GM20431 (cell line): ENCODE data around the gene IFITM5.
"Not testable (repeated sequence)": the region's sequence is repeated elsewhere in the genome, so short reads cannot be mapped to it uniquely, and the experiment has no call there.

Experiments used
- in situ Hi-C: fragments of 300-500 bp; cut with MseI, MboI; formaldehyde crosslinking; loops from one replicate; pipeline ENCODE4 v1.15.0; 2020; ENCODE audit warnings: low sequenced_read_pairs; ENCODE audit not compliant: unreplicated experiment

The IFITM5 gene

DNA sequence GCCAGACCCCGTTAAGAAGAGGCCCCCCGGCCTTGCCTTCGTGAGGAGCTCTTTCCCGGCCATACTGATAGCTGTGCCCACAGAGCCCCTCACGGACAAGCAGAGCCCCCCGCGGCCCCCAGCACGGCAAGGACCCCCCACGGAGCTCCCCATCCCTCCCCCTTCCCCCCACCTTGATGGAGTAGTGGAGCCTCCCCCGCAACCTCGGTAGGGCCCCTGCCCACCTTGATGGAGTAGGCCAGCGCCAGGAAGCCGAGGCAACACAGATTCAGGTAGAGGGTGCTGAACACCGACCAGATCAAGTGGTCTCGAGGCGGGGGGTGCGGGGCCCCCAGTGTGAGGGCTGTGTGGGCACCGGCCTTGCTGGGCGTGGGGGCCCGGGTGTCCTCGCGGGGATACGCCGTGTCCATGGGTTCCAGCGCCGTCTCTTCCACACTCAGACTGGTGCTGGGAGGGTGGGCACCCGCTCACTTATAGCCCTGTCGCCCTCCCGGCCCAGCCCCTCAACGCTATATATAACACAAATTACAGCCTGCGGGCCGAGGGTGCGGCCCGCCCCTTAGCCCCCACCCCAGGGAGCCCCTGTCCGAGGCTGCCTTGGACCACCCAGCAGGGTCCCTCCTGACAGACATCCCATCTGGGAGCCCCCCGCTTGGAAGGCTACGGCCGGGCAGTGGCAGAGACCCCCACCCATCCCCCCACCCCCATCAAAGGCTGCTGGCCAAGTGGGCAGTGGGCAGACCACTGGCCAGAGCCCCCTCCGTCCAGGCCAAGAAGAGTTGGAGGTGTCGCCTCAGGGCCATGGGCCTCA, at the start of gene IFITM5:
Gene IFITM5 (minus strand): TSS at position 446 of the 811 bp plus-strand sequence. CDS start 36 bp downstream, at position 410.
- in situ Hi-C loops = no loop called here

DNA sequence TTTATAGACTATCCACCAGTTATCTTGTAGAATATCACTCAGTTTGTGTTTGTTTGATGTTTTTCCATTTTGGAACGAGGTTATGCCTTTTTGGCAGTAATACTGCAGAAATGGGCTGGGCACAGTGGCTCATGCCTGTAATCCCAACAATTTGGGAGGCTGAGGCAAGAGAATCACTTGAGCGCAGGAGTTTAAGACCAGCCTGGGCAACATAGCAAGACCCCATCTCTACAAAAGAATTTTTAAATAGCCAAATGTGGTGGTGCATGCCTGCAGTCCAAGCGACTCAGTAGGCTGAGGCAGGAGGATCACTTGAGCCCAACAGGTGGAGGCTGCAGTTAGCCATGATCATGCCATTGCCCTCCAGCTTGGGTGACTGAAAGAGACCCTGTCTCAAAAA, 47.2 kb upstream of the IFITM5 start:
- in situ Hi-C loops = no loop called here

DNA sequence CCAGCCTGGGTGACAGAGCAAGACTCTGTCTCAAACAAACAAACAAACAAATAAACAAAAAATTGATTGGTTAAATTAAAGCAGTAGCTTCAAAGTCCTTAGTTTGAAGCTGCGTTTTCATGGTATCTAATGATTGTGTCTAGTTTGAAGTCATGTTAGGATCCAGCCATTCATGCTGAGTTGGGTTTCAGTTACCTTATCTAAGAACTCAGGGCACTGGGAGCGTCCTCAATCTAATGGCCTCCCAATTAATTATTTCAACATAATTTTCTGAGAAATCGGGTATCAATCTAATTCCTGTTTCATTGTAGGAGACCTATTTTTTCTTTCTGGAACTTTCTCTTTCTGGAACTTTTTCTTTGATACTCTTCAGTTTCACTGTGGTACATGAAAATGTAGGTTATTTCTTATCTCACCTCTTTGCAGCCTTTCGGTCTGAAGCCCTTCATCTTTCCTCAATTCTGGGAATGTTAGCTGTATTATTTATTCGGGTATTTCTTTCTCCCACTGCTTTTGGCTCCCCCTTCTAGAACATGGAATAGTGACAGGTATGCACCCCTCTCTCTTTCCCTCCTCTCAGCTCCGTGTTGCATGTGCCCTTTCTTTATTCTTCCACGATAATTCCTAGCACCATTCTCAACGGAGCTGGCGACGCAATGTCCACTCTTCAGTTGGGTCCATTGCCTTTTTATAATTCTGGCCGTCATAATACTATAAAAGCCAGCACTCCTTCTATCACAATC, 45.7 kb upstream of the IFITM5 start:
- in situ Hi-C loops = no loop called here

DNA sequence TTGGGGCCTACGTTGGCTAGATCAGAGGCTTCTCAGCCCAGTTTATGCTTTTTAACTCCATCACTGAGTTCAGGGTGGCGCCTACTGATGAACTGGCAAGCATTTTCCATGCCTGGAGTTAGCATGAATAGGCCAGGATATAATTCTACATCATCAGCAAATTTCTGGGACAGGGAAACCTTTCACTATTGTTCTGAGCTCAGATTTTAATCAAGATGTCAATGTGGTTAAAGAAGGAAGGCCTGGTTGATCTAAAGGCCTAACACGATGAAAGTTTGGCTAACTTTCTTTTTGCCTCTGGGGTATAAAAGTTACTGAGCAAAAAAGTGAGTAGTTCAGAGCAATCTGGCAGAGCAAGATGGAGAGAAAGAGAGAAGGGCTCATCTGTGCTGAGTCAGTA, 43.0 kb upstream of the IFITM5 start:
- in situ Hi-C loops = no loop called here

DNA sequence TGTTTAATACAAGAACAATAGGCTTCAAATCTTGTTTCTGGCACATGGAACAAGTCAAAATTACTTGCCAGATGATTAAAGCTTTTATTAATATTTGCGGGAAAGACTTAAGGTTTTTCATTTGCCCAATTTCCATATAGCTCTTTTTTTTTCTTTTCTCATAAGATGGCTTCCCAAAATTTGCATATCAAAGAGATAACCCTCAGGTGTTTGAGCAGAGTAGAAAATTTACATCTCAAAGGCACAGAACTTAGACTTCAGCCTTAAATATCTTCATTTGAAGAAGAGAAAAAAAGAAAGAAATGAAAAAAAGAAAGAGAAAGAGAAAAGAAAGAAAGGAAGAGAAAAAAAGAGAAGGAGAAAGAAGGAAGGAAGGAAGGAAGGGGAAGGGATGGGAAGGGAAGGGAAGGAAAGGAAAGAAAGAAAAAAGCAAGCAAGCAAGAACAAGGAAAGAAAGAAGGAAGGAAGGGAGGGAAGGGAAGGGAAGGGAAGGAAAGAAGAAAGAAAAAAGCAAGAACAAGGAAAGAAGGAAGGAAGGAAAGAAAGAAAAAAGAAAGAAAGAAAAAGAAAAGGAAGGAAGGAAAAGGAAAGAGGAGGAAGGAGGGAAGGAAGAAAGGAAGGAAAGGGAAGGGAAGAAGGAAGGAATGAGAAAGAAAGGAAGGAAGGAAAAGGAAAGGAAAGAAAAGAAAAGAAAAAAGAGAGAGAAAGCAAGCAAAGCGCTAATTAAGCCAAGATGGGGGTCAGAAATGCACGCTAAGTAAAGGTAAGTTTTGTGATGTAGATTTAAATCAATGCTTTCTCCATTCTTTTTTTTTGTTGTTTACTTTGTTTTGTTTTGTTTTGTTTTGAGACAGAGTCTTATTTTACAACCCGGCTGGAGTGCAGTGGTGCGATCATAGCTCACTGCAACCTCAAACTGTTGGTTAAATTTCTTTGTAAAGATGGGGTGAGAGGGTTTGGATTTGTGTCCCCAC, 41.5 kb upstream of the IFITM5 start:
- in situ Hi-C loops = no loop called here

DNA sequence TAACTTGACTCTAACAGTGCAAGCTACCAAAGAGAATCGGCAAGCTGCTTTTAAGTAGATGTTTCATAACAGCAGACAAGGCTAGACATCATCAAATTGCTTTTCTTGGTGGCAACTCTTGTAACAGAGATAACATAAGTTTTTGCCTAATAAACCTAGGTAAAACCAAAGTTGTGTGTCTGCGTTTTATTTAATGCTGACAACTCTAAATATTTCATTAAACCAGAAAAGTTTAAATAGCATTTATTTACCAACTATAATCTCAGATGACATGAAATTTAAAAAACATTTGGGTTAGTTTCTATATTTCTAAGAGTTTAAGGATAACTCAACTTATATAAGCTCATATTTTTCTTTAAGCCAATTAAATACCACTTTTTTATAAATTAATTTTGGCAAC, 40.6 kb upstream of the IFITM5 start:
- in situ Hi-C loops = no loop called here

DNA sequence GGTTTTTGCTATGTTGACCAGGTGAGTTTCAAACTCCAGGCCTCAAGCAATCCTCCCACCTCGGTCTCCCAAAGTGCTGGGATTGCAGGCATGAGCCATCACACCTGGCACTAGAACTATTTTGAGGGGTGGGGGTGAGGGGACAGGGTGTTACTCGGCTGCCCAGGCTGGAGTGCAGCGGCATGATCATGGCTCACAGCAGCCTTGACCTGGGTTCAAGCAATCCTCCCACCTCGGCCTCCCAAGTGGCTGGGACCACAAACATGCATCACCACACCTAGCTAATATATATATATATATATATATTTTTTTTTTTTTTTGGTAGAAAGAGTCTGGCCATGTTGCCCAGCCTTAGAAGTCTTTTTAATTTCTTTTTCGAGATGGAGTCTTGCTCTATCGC, 38.4 kb upstream of the IFITM5 start:
- in situ Hi-C loops = no loop called here

DNA sequence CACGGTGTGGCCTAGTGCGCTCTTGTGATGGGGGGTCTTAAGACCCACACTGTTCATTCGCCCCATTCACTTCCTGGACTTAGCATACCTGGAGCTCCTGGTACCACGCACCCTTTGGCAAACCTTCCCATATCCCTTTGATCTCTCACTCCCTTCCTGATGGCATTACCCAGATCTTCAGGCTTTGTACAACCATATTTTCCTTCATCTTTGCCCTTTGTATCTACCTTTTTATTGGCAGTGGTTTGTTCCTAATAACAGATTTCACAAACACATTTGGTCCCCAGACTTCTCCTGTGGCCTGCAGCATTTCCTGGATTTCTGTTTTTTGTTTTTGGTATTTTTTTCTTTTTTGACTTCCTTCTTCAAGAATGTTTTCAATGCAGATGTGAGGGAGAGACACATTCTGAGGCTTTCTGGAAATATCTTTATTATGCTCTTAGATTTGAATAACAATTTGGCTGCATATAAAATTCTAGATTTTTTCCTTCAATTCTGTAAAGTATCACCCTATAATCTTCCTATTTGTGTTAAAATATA, 37.4 kb upstream of the IFITM5 start:
- in situ Hi-C loops = no loop called here

DNA sequence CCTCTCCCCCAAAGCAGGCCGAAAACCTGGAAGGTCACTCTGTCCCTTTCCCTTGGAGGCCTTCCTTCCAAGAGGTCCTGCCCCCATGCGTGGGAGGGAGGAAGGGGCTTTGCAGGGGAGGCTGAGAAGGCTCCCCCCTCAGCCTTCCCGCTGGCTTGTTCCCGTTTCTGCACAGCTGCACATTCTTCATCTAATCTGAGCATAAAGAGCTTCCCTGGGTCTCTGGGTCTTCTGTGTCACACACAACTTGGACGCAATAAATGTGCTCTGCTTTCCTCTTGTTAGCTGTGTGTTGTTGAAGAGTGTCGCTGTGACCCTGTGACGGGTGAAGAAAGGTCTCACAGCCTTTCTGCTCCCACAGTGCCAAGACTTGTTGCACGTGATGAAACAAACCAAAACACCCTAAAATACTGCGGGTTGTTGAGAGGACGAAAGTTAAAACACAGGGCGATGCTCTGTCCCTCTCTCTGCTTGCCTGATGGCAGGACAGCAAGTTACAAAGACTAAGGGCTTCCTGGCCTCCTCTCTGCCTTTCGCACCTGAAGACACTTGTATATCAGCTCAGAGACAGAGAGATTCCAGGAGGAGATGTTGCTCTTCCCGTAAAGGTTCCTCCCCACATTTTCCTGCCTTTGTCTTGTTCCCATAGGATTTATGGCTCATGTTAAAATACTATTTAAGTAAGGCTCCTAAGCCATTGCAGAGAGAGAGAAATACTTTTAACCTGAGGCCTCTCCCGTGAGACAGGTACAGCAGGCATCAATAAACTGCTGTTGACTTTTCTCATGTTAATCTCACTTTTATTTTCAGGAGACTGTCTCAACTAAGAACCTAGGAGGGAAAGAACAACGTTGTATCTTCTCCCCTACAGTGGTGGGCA, 36.7 kb upstream of the IFITM5 start:
- in situ Hi-C loops = no loop called here

DNA sequence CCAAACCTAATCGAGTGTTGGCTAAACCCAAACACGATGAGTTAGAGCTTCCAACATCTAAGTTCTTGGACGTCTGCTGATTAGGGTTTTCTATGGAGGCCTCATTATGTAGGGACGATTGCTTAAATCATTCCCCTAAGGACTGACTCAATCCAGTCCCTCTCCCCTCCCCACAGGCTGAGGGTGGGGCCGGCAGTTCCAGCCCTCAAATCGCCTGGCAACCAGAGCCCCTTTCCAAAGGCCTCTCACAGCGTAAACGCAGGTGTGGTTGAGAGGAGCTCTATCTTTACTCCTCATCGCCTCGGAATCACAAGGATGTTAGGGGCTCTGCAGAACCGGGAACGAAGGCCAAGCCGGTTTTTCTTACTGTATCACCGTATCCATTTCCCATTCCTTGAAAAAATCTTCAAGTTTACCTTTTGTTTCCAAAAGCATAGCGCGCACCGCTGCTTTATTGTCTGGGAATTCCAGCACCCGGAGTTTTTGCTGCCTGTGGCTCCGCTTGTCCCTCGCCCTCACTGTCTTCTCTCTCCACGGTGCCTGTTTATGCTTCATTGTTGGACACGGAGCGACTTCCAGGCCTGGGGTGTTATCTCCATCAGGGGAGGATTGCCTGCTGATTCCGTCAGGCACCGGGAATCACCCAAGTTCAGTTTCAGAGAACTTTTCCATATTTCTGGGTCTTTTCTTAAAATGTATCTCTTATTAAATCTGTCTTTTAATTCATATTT, 35.1 kb upstream of the IFITM5 start:
- in situ Hi-C loops = no loop called here

DNA sequence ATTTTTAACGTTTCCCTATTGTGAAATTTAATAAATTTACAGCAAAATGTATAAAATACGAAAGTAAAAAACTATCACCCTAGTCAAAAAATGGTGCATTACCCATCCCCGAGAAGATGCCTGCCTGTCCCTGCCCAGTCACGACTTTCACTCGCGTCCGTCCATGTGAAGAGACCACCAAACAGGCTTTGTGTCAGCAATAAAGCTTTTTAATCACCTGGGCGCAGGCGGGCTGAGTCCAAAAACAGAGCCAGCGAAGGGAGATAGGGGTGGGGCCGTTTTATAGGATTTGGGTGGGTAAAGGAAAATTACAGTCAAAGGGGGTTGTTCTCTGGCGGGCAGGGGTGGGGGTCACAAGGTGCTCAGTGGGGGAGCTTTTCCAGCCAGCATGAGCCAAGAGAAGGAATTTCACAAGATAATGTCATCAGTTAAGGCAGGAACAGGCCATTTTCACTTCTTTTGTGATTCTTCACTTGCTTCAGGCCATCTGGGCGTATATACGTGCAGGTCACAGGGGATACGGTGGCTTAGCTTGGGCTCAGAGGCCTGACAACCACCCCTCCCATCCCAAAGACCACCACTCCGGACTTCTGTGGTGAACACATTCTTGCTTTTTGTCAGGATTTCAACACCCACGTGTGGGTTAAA, 34.4 kb upstream of the IFITM5 start:
- in situ Hi-C loops = not testable (repeated sequence)

DNA sequence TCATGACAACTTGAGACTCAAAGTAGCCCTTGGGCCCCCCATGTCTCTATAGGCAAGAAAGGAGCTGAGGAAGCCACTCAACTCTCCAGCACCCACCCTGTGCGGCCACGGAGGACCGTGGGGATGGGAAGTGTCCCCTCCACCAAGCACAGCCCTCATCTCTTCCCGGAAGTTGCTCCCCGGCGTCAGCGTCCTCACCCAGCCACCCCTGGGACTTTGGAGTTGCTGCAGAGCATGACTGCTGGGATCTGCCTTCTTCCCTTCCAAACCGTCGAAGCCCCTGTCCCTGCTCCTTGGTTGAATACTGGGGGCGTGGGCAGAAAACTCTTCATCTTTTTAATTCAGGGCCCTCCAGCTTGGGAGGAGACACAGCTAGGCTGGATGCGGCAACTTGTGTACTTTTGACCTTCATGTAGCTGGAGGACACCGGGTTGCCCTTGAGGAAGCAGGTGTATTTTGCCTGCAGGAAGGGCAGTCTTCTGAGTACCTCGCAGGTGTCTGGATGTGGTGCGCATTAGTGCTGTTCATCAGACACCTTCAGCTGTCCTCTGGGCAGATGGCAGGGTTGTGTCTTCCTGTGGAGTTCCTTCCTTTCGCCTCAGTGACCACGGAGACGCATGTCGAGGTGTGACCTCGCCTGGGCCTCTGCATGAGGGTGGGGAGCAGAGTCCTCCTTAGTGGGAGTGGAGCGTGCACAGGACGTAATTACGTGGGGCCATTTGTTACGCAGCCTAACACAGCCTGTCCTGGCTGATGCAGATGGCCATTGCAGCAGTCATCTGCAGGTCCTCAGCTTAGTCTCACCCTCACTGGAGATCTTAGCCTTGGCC, 33.5 kb upstream of the IFITM5 start:
- in situ Hi-C loops = no loop called here

DNA sequence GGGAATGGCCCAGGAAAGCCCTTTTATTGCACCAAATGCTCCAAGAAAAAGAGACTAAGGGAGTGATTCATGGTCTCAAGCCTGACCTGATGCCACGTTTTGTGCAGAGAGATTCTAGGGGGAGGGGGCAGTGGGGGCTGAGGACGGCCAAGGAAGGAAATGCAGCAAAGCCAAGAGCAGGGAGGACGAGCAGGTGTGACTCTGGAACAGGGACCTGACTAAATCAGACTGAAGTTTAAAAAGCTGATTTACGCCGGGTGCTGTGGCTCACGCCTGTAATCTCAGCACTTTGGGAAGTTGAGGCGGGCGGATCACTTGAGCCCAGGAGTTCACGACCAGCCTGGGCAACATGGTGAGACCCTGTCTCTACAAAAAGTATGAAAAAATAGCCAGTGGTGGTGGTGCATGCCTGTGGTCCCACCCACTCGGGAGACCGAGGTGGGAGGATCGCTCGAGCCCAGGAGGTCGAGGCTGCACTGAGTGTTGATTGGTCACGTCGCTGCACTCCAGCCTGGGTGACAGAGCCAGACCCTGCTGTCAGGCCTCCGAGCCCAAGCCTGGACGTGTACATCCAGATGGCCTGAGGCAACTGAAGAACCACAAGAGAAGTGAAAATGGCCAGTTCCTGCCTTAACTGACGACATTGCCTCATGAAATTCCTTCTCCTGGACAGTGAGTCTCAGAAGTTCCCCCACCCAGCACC, 32.2 kb upstream of the IFITM5 start:
- in situ Hi-C loops = no loop called here

DNA sequence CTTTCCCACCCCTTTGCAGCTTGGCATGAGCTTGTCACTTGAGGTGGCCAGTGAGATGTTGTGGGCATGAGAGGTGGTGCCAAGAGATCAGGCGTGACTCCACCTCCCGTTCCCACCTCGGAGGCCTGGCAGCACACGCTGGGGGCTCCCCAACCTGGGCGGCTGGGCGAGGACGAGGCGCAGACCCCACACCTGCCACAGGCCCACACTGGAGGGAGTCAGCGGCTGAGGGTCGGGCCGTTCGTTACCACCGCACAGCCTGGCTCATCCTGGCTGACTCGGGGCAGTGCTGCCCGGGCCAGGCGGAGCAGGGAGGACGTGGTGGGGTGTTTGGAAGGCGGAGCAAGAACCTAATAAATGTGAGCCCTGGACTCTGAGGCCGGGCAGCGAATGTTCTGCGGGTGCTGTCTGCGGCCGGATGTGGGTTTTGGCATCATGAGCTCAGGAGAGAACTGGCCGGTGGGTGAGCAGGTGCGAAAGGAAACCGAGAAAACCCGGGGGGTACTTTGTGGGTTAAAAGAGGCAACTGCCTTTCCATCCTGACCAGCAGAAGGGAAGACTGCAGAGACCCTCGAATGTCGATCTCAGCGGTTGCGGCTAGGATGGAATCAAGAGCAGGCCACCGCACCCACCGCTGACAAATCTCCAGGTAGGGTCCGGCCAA, 31.5 kb upstream of the IFITM5 start:
- in situ Hi-C loops = no loop called here

DNA sequence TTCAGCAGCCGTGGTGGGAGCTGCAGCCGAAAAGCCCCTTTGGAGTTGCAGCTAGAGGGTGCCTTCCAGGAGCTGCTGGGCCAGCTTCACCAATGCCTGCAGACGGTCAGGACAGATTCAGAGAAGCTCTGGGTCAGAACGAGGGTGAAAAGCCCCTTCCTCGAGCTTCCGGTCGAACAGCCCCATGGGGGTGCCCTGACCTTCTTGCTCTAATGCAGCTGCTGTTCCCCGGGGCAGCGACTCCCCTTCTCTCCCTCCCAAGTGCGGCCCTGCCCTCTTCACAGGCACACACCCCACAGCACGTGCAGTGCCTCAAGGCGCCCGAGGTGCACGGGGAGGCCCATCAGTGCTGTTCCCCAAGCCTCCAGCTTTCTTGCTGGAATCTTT, 31.0 kb upstream of the IFITM5 start:
- in situ Hi-C loops = no loop called here

DNA sequence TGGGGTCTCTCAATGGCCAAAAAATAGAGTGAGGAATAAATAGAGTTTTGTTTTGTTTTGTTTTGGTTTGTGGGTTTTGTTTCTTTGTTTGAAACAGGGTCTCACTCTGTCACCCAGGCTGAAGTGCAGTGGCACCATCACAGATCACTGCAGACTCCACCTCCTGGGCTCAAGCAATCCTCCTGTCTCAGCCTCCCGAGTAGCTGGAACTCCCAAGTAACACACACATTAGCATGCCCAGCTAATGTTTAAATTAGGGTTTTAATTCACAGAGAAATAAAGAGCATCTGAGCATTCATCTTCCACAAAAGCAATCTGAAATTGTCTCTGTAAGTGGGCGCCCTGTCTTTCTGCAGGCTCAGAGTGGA, 30.5 kb upstream of the IFITM5 start:
- in situ Hi-C loops = no loop called here
